HepG2 (cell line): ENCODE results near the gene SRR. TPM values are rescaled to one million over a fixed set of nuclear protein-coding genes. Genes with fewer than 3 reads are reported as not detected.
A peak's percentile ranks its signal among the peaks of the same experiment; 100 is the strongest.

Source experiments
- ATRX ChIP-seq: sonication (generic); formaldehyde crosslinking; IDR thresholded peaks from 2 replicates; pipeline ENCODE4 v1.4.0; 2020; ENCODE audit warnings: missing genetic modification reagents, borderline replicate concordance
- FOXO1 ChIP-seq: sonication (generic); formaldehyde crosslinking; IDR thresholded peaks from 2 replicates; pipeline ENCODE4 v1.4.0; 2020; ENCODE audit warnings: missing genetic modification reagents
- GATAD2A ChIP-seq: IDR thresholded peaks from 2 replicates; pipeline ENCODE4 v1.6.1; 2016
- HDAC2 ChIP-seq: sonication (generic); formaldehyde crosslinking; IDR thresholded peaks from 2 replicates; pipeline ENCODE4 v1.4.0; 2020; ENCODE audit warnings: missing genetic modification reagents
- KLF15 ChIP-seq: sonication (generic); formaldehyde crosslinking; IDR thresholded peaks from 2 replicates; pipeline ENCODE4 v1.8.1; 2023; ENCODE audit warnings: borderline replicate concordance, mild to moderate bottlenecking, inconsistent platforms, missing genetic modification reagents, mixed read lengths
- MED13 ChIP-seq: sonication (generic); formaldehyde crosslinking; IDR thresholded peaks from 2 replicates; pipeline ENCODE4 v1.5.0; 2020; ENCODE audit warnings: missing genetic modification reagents
- NCOA2 ChIP-seq: sonication (generic); formaldehyde crosslinking; IDR thresholded peaks from 2 replicates; pipeline ENCODE4 v1.8.0; 2022; ENCODE audit warnings: inconsistent platforms
- RFXAP ChIP-seq: sonication (generic); formaldehyde crosslinking; IDR thresholded peaks from 2 replicates; pipeline ENCODE4 v1.4.0; 2020; ENCODE audit warnings: missing genetic modification reagents, borderline replicate concordance
- SKI ChIP-seq: fragments of 450-650 bp; IDR thresholded peaks from one replicate; pipeline ENCODE4 v1.6.1; 2018; ENCODE audit warnings: mild to moderate bottlenecking; ENCODE audit not compliant: partially characterized antibody
- U2AF1 ChIP-seq: fragments of 200-400 bp; formaldehyde crosslinking; optimal IDR thresholded peaks from 2 replicates; pipeline ENCODE3; 2017; ENCODE audit warnings: mild to moderate bottlenecking, low read depth, low read length
- ZFAT ChIP-seq: sonication (generic); formaldehyde crosslinking; conservative IDR thresholded peaks from 2 replicates; pipeline ENCODE4 v1.8.1; 2023; ENCODE audit warnings: missing genetic modification reagents, inconsistent platforms
- ZNF121 ChIP-seq: sonication (generic); formaldehyde crosslinking; IDR thresholded peaks from 2 replicates; pipeline ENCODE4 v1.5.0; 2020; ENCODE audit warnings: mild to moderate bottlenecking, missing genetic modification reagents
- ZNF235 ChIP-seq: sonication (generic); formaldehyde crosslinking; IDR thresholded peaks from 2 replicates; pipeline ENCODE4 v1.8.1; 2023; ENCODE audit warnings: mild to moderate bottlenecking, missing genetic modification reagents, borderline replicate concordance
- ZNF292 ChIP-seq: sonication (generic); formaldehyde crosslinking; IDR thresholded peaks from 2 replicates; pipeline ENCODE4 v1.8.1; 2022; ENCODE audit warnings: mild to moderate bottlenecking, low read depth, missing genetic modification reagents, borderline replicate concordance
- ZNF337 ChIP-seq: sonication (generic); formaldehyde crosslinking; IDR thresholded peaks from 2 replicates; pipeline ENCODE4 v1.5.1; 2020; ENCODE audit warnings: missing genetic modification reagents, low read depth, mild to moderate bottlenecking, borderline replicate concordance
- ZNF501 ChIP-seq: sonication (generic); formaldehyde crosslinking; IDR thresholded peaks from 2 replicates; pipeline ENCODE4 v1.5.1; 2020; ENCODE audit warnings: mild to moderate bottlenecking, moderate library complexity, missing genetic modification reagents
- ZNF792 ChIP-seq: IDR thresholded peaks from 2 replicates; pipeline ENCODE4 v1.6.1; 2016
- ZSCAN20 ChIP-seq: sonication (generic); formaldehyde crosslinking; IDR thresholded peaks from 2 replicates; pipeline ENCODE4 v1.4.0; 2020; ENCODE audit warnings: missing genetic modification reagents, mild to moderate bottlenecking, borderline replicate concordance
- polyA plus RNA-seq, 8 experiments: library from polyadenylated mRNA; depleted of rRNA in 3 of 8; stranded (reverse) in 7 of 8; unstranded in 1 of 8; fragments of >200 nt; fragmentation: Illumina TruSeq in 4 of 8; extraction: Trizol in 4 of 8; gene quantifications; 2 replicates each; pipeline versions ENCODE4 v1.2.1 to v1.2.3, GENCODE V29; 2011 to 2016; ENCODE audit warnings: low read depth in 4 of 8, missing spikeins in 1 of 8, mixed read lengths in 1 of 8; ENCODE audit not compliant: insufficient read depth in 1 of 8
- total RNA-seq, 5 experiments: library from RNA; depleted of rRNA; stranded (reverse); fragments of >200 nt; fragmentation: Illumina TruSeq; extraction: Trizol; gene quantifications; 2 replicates each; pipeline ENCODE4 v1.2.3, GENCODE V29; 2016; ENCODE audit warnings: low read depth in 1 of 5
- TF ChIP-seq, protein P1 (sequence below): sonication (generic); formaldehyde crosslinking; IDR thresholded peaks from 2 replicates; pipeline ENCODE4 v1.8.0; 2022; ENCODE audit warnings: mild to moderate bottlenecking, missing genetic modification reagents, moderate library complexity
- TF ChIP-seq, protein P2 (sequence below): IDR thresholded peaks from 2 replicates; pipeline ENCODE4 v1.6.1; 2016; ENCODE audit warnings: control low read depth
- TF ChIP-seq, protein P3 (sequence below): sonication (generic); formaldehyde crosslinking; IDR thresholded peaks from 2 replicates; pipeline ENCODE4 v1.5.0; 2020; ENCODE audit warnings: mild to moderate bottlenecking, missing genetic modification reagents, moderate library complexity
- TF ChIP-seq, protein P4 (sequence below): sonication (generic); formaldehyde crosslinking; IDR thresholded peaks from 2 replicates; pipeline ENCODE4 v1.4.0; 2020; ENCODE audit warnings: missing genetic modification reagents

The SRR gene
- total and polyA plus RNA-seq, 2 of the 13 experiments (the other 11 are each of a cell fraction or from before 2014, with no cell fraction given), result 3.6 to 7.8 TPM

GRCh38 chr17:2347805-2348685 is 44.3 kb downstream of the SRR start (continued):
- TF ChIP-seq U2AF1 (no peak), ZNF121 (CRISPR knock-in tag) (0 out of 2 replicates have a peak, but pooled peaks have one; percentile 10), KLF15 (CRISPR knock-in tag) (0 out of 2 replicates have a peak, but pooled peaks have one; percentile 27), ZSCAN20 (CRISPR knock-in tag) (no peak), MED13 (CRISPR knock-in tag) (no peak), RFXAP (CRISPR knock-in tag) (peak; percentile 99), NCOA2 (CRISPR knock-in tag) (peak; percentile 27; the same call in 1 of the 2 replicates), ZFAT (CRISPR knock-in tag) (no peak), ZNF501 (CRISPR knock-in tag) (peak; percentile 57), ZNF337 (CRISPR knock-in tag) (no peak), ZNF792 (CRISPR knock-in tag) (peak; percentile 40; the same call in 1 of the 2 replicates), HDAC2 (CRISPR knock-in tag) (peak; percentile 66; the same call in 1 of the 2 replicates), ZNF292 (CRISPR knock-in tag) (no peak), GATAD2A (CRISPR knock-in tag) (0 out of 2 replicates have a peak, but pooled peaks have one; percentile 43), SKI (peak; percentile 28), ATRX (CRISPR knock-in tag) (no peak), ZNF235 (CRISPR knock-in tag) (no peak), FOXO1 (CRISPR knock-in tag) (0 out of 2 replicates have a peak, but pooled peaks have one; percentile 28)
- TF ChIP-seq, protein P1, sequence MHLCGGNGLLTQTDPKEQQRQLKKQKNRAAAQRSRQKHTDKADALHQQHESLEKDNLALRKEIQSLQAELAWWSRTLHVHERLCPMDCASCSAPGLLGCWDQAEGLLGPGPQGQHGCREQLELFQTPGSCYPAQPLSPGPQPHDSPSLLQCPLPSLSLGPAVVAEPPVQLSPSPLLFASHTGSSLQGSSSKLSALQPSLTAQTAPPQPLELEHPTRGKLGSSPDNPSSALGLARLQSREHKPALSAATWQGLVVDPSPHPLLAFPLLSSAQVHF (CRISPR knock-in tag), result no peak
- TF ChIP-seq, protein P2, sequence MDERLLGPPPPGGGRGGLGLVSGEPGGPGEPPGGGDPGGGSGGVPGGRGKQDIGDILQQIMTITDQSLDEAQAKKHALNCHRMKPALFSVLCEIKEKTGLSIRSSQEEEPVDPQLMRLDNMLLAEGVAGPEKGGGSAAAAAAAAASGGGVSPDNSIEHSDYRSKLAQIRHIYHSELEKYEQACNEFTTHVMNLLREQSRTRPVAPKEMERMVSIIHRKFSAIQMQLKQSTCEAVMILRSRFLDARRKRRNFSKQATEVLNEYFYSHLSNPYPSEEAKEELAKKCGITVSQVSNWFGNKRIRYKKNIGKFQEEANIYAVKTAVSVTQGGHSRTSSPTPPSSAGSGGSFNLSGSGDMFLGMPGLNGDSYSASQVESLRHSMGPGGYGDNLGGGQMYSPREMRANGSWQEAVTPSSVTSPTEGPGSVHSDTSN, result 0 out of 2 replicates have a peak, but pooled peaks have one; percentile 11
- TF ChIP-seq, protein P3, sequence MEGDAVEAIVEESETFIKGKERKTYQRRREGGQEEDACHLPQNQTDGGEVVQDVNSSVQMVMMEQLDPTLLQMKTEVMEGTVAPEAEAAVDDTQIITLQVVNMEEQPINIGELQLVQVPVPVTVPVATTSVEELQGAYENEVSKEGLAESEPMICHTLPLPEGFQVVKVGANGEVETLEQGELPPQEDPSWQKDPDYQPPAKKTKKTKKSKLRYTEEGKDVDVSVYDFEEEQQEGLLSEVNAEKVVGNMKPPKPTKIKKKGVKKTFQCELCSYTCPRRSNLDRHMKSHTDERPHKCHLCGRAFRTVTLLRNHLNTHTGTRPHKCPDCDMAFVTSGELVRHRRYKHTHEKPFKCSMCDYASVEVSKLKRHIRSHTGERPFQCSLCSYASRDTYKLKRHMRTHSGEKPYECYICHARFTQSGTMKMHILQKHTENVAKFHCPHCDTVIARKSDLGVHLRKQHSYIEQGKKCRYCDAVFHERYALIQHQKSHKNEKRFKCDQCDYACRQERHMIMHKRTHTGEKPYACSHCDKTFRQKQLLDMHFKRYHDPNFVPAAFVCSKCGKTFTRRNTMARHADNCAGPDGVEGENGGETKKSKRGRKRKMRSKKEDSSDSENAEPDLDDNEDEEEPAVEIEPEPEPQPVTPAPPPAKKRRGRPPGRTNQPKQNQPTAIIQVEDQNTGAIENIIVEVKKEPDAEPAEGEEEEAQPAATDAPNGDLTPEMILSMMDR (CRISPR knock-in tag), result peak; percentile 16; the same call in 1 of the 2 replicates
- TF ChIP-seq, protein P4, sequence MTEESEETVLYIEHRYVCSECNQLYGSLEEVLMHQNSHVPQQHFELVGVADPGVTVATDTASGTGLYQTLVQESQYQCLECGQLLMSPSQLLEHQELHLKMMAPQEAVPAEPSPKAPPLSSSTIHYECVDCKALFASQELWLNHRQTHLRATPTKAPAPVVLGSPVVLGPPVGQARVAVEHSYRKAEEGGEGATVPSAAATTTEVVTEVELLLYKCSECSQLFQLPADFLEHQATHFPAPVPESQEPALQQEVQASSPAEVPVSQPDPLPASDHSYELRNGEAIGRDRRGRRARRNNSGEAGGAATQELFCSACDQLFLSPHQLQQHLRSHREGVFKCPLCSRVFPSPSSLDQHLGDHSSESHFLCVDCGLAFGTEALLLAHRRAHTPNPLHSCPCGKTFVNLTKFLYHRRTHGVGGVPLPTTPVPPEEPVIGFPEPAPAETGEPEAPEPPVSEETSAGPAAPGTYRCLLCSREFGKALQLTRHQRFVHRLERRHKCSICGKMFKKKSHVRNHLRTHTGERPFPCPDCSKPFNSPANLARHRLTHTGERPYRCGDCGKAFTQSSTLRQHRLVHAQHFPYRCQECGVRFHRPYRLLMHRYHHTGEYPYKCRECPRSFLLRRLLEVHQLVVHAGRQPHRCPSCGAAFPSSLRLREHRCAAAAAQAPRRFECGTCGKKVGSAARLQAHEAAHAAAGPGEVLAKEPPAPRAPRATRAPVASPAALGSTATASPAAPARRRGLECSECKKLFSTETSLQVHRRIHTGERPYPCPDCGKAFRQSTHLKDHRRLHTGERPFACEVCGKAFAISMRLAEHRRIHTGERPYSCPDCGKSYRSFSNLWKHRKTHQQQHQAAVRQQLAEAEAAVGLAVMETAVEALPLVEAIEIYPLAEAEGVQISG, result 0 out of 2 replicates have a peak, but pooled peaks have one; percentile 23
